Hepatocyte (in vitro differentiated cells): ENCODE results near the gene AVPR1B. TPM values are rescaled to one million over a fixed set of nuclear protein-coding genes. Genes with fewer than 3 reads are reported as not detected.

Source experiments
- DNase-seq: peaks from one replicate; pipeline ENCODE4 v3.0.0-alpha.2; 2016; ENCODE audit warnings: low spot score
- H2AFZ ChIP-seq: fragments of 200-600 bp; sonication (generic); 2 replicates; pipeline ENCODE4 v1.6.0; 2016; ENCODE audit warnings: antibody characterized with exemption, mild to moderate bottlenecking
- H3K27ac ChIP-seq: fragments of 200-600 bp; sonication (generic); 2 replicates; pipeline ENCODE4 v1.5.1; 2016; ENCODE audit warnings: mild to moderate bottlenecking
- H3K27me3 ChIP-seq: fragments of 200-600 bp; sonication (generic); 2 replicates; pipeline ENCODE4 v1.6.1; 2016
- H3K36me3 ChIP-seq: fragments of 200-600 bp; sonication (generic); replicated peaks from 2 replicates; pipeline ENCODE4 v1.5.1; 2016; ENCODE audit warnings: low read depth; ENCODE audit not compliant: insufficient read depth
- H3K4me1 ChIP-seq: fragments of 200-600 bp; sonication (generic); 2 replicates; pipeline ENCODE4 v1.5.1; 2016; ENCODE audit warnings: mild to moderate bottlenecking, moderate library complexity; ENCODE audit not compliant: insufficient read depth
- H3K4me2 ChIP-seq: fragments of 200-600 bp; sonication (generic); 2 replicates; pipeline ENCODE4 v1.6.0; 2016
- H3K4me3 ChIP-seq: fragments of 200-600 bp; sonication (generic); 2 replicates; pipeline ENCODE4 v1.5.1; 2016; ENCODE audit warnings: mild to moderate bottlenecking
- H3K79me2 ChIP-seq: fragments of 200-600 bp; sonication (generic); 2 replicates; pipeline ENCODE4 v1.6.0; 2017; ENCODE audit warnings: mild to moderate bottlenecking
- H3K9me2 ChIP-seq: fragments of 200-600 bp; sonication (generic); replicated peaks from 2 replicates; pipeline ENCODE4 v1.6.0; 2017; ENCODE audit warnings: mild to moderate bottlenecking; ENCODE audit not compliant: insufficient read depth
- H3K9me3 ChIP-seq: fragments of 200-600 bp; sonication (generic); 2 replicates; pipeline ENCODE4 v1.5.1; 2016; ENCODE audit warnings: low read depth, mild to moderate bottlenecking
- H4K20me1 ChIP-seq: fragments of 200-600 bp; sonication (generic); 2 replicates; pipeline ENCODE4 v1.6.0; 2016; ENCODE audit warnings: mild to moderate bottlenecking; ENCODE audit not compliant: insufficient read depth, poor library complexity, severe bottlenecking
- CTCF ChIP-seq: fragments of 200-600 bp; sonication (generic); IDR thresholded peaks from 2 replicates; pipeline ENCODE4 v1.5.1; 2016; ENCODE audit warnings: antibody characterized with exemption, mild to moderate bottlenecking; ENCODE audit not compliant: poor library complexity
- EZH2 ChIP-seq: fragments of 200-600 bp; sonication (generic); IDR thresholded peaks from 2 replicates; pipeline ENCODE4 v1.6.1; 2016; ENCODE audit warnings: antibody characterized with exemption, mild to moderate bottlenecking, borderline replicate concordance
- EZH2phosphoT487 ChIP-seq: fragments of 200-600 bp; sonication (generic); IDR thresholded peaks from one replicate; pipeline ENCODE4 v1.6.1; 2018; ENCODE audit warnings: antibody characterized with exemption, mild to moderate bottlenecking, low read depth, moderate library complexity; ENCODE audit not compliant: unreplicated experiment, severe bottlenecking
- WGBS: methylation state at CpG from one replicate; pipeline ENCODE4 v1.1.6; 2016; ENCODE audit warnings: low lambda C conversion rate; ENCODE audit errors: missing lambda C conversion rate; 5-methylcytosine and 5-hydroxymethylcytosine counted together
- polyA plus RNA-seq: library from polyadenylated mRNA; unstranded; fragments of >200 nt; fragmentation: Nextera tagmentation; extraction: Ambion mirVana; gene quantifications from 2 replicates; pipeline ENCODE4 v1.2.1, GENCODE V29; 2016
- total RNA-seq: library from RNA; depleted of rRNA; stranded (reverse); fragments of >200 nt; gene quantifications from 2 replicates; pipeline ENCODE4 v1.2.3, GENCODE V29; 2014

The AVPR1B gene
- total and polyA plus RNA-seq, 2 experiments from 2014 or later, result not detected

- Histone ChIP-seq H3K9me3 (no peaks in the 10 kb centered on the region), H3K4me3 (no peak overlapping the region), H4K20me1 (no peaks in the 10 kb centered on the region), H3K36me3 (no peaks in the 10 kb centered on the region), H3K9me2 (no peaks in the 10 kb centered on the region), H3K27me3 (no peaks in the 10 kb centered on the region), H3K4me1 (no peaks in the 10 kb centered on the region), H3K4me2 (no peak overlapping the region), H2AFZ (no peak overlapping the region), H3K79me2 (no peaks in the 10 kb centered on the region), H3K27ac (no peak overlapping the region)
- no peak for TF ChIP-seq CTCF
- no peak for TF ChIP-seq EZH2phosphoT487
- no peak for TF ChIP-seq EZH2
- WGBS, result 65% methylated on average over 8 of the region's 8 CpGs
- DNase-seq, result no peak
These were observed 34.1 kb downstream of the AVPR1B start for GRCh38 chr1:206082831-206083695.

GRCh38 chr1:206081856-206082255 lies 35.3 kb downstream of the AVPR1B start:
- no peaks in the 10 kb centered on the region for H3K27me3 ChIP-seq
- no peak for TF ChIP-seq EZH2phosphoT487
- TF ChIP-seq CTCF, result no peak
- no peak for TF ChIP-seq EZH2
- no peaks in the 10 kb centered on the region for H4K20me1 ChIP-seq
- no peak overlapping the region for H3K4me3 ChIP-seq
- no peaks in the 10 kb centered on the region for H3K79me2 ChIP-seq
- no peaks in the 10 kb centered on the region for H3K36me3 ChIP-seq
- H3K4me2 ChIP-seq, result no peak overlapping the region
- WGBS, result 76% methylated on average over 5 of the region's 5 CpGs
- no peaks in the 10 kb centered on the region for H3K4me1 ChIP-seq
- no peaks in the 10 kb centered on the region for H3K9me2 ChIP-seq
- no peaks in the 10 kb centered on the region for H3K9me3 ChIP-seq
- no peak overlapping the region for H2AFZ ChIP-seq
- H3K27ac ChIP-seq, result no peak overlapping the region
- peak; percentile 29 for DNase-seq

- 42% methylated on average over 8 of the region's 8 CpGs for WGBS
- no peaks in the 10 kb centered on the region for H3K36me3 ChIP-seq
These were observed 37.0 kb downstream of the AVPR1B start for GRCh38 chr1:206080026-206080820.

GRCh38 chr1:206079135-206079534 lies 38.1 kb downstream of the AVPR1B start:
- no peak overlapping the region for H3K4me3 ChIP-seq
- H3K36me3 ChIP-seq, result no peaks in the 10 kb centered on the region
- no peak overlapping the region for H3K4me2 ChIP-seq
- no peak overlapping the region for H3K27ac ChIP-seq
- H3K27me3 ChIP-seq, result no peaks in the 10 kb centered on the region
- no peaks in the 10 kb centered on the region for H3K79me2 ChIP-seq
- H3K9me3 ChIP-seq, result no peaks in the 10 kb centered on the region
- no peaks in the 10 kb centered on the region for H3K9me2 ChIP-seq
- H4K20me1 ChIP-seq, result no peaks in the 10 kb centered on the region
- WGBS, result 30% methylated on average over 1 of the region's 1 CpG
- H2AFZ ChIP-seq, result no peak overlapping the region
- DNase-seq, result no peak
- no peaks in the 10 kb centered on the region for H3K4me1 ChIP-seq
- TF ChIP-seq CTCF, result no peak
- no peak for TF ChIP-seq EZH2phosphoT487
- no peak for TF ChIP-seq EZH2

More at GRCh38 chr1:206080026-206080820, 37.0 kb downstream of the AVPR1B start:
- no peaks in the 10 kb centered on the region for H3K79me2 ChIP-seq
- H3K9me2 ChIP-seq, result no peaks in the 10 kb centered on the region
- TF ChIP-seq EZH2, result no peak
- no peaks in the 10 kb centered on the region for H3K4me1 ChIP-seq
- H3K27ac ChIP-seq, result no peak overlapping the region
- DNase-seq, result no peak
- H3K9me3 ChIP-seq, result no peaks in the 10 kb centered on the region
- no peaks in the 10 kb centered on the region for H3K27me3 ChIP-seq
- H2AFZ ChIP-seq, result no peak overlapping the region
- H3K4me2 ChIP-seq, result no peak overlapping the region
- no peaks in the 10 kb centered on the region for H4K20me1 ChIP-seq
- H3K4me3 ChIP-seq, result no peak overlapping the region
